Endothelial cell (in vitro differentiated cells): ENCODE data around the gene GALNT13. TPM values are rescaled to one million over a fixed set of nuclear protein-coding genes. Genes with fewer than 3 reads are reported as not detected.

Experiments
- DNase-seq: peaks from one replicate; pipeline ENCODE4 v3.0.0; 2021; ENCODE audit warnings: low spot score
- H3K27ac Mint-ChIP-seq: one replicate; pipeline ENCODE4 v1.8.0; 2021; ENCODE audit warnings: mixed read lengths, inconsistent platforms; ENCODE audit not compliant: unreplicated experiment
- H3K27me3 Mint-ChIP-seq: one replicate; pipeline ENCODE4 v1.8.0; 2021; ENCODE audit warnings: mild to moderate bottlenecking, moderate library complexity, mixed read lengths, inconsistent platforms; ENCODE audit not compliant: unreplicated experiment
- H3K36me3 Mint-ChIP-seq: one replicate; pipeline ENCODE4 v1.8.0; 2021; ENCODE audit warnings: mild to moderate bottlenecking, low read depth, mixed read lengths, inconsistent platforms; ENCODE audit not compliant: unreplicated experiment
- H3K4me1 Mint-ChIP-seq: one replicate; pipeline ENCODE4 v1.8.0; 2021; ENCODE audit warnings: mild to moderate bottlenecking, mixed read lengths, inconsistent platforms; ENCODE audit not compliant: unreplicated experiment
- H3K4me3 Mint-ChIP-seq: one replicate; pipeline ENCODE4 v1.8.0; 2021; ENCODE audit warnings: mild to moderate bottlenecking, mixed read lengths, inconsistent platforms; ENCODE audit not compliant: unreplicated experiment
- H3K9me3 Mint-ChIP-seq: one replicate; pipeline ENCODE4 v1.8.0; 2021; ENCODE audit warnings: mixed read lengths, inconsistent platforms; ENCODE audit not compliant: unreplicated experiment
- CTCF ChIP-seq: fragments of 200-600 bp; sonication (generic); IDR thresholded peaks from one replicate; pipeline ENCODE4 v1.5.0; 2021; ENCODE audit warnings: antibody characterized with exemption; ENCODE audit not compliant: unreplicated experiment
- total RNA-seq: library from RNA; stranded (reverse); fragmentation: NEBNext Ultra II Directional; extraction: Animal tissue kit (Norgen Biotek cat#: 25700); gene quantifications from one replicate; pipeline ENCODE4 v1.2.1, GENCODE V29; 2021; ENCODE audit not compliant: unreplicated experiment

The GALNT13 gene
- total RNA-seq, 1 donor from 2014 or later = 26.3 TPM

GRCh38 chr2:154425994-154426393 is 554.3 kb downstream of the GALNT13 start:
- H3K36me3 Mint-ChIP-seq = no peaks in the 10 kb centered on the region
- peaks cover 31% of the 10 kb centered on the region for H3K4me1 Mint-ChIP-seq
- peaks cover 1% of the 10 kb centered on the region for H3K27me3 Mint-ChIP-seq
- H3K27ac Mint-ChIP-seq = no peak overlapping the region
- DNase-seq = peak; percentile 7
- H3K9me3 Mint-ChIP-seq = no peaks in the 10 kb centered on the region
- TF ChIP-seq CTCF = no peak
- no peak overlapping the region for H3K4me3 Mint-ChIP-seq

GRCh38 chr2:154427453-154427852 is 555.7 kb downstream of the GALNT13 start:
- no peaks in the 10 kb centered on the region for H3K9me3 Mint-ChIP-seq
- no peak for TF ChIP-seq CTCF
- no peak overlapping the region for H3K4me3 Mint-ChIP-seq
- no peak for DNase-seq
- peaks cover 4% of the 10 kb centered on the region for H3K36me3 Mint-ChIP-seq
- H3K27me3 Mint-ChIP-seq = peaks cover 1% of the 10 kb centered on the region
- H3K4me1 Mint-ChIP-seq = peaks cover 31% of the 10 kb centered on the region
- H3K27ac Mint-ChIP-seq = no peak overlapping the region

GRCh38 chr2:154428022-154428421 is 556.3 kb downstream of the GALNT13 start:
- H3K9me3 Mint-ChIP-seq = no peaks in the 10 kb centered on the region
- DNase-seq = no peak
- peaks cover 31% of the 10 kb centered on the region for H3K4me1 Mint-ChIP-seq
- H3K4me3 Mint-ChIP-seq = no peak overlapping the region
- TF ChIP-seq CTCF = no peak
- no peak overlapping the region for H3K27ac Mint-ChIP-seq
- peaks cover 4% of the 10 kb centered on the region for H3K36me3 Mint-ChIP-seq
- H3K27me3 Mint-ChIP-seq = peaks cover 1% of the 10 kb centered on the region

GRCh38 chr2:154433010-154433409 is 561.3 kb downstream of the GALNT13 start:
- no peak for TF ChIP-seq CTCF
- Mint-ChIP-seq H3K4me1 (peaks cover 14% of the 10 kb centered on the region), H3K4me3 (no peak overlapping the region), H3K27ac (no peak overlapping the region), H3K9me3 (no peaks in the 10 kb centered on the region), H3K36me3 (peaks cover 4% of the 10 kb centered on the region), H3K27me3 (no peaks in the 10 kb centered on the region)
- DNase-seq = no peak

GRCh38 chr2:154437104-154437503 is 565.4 kb downstream of the GALNT13 start:
- no peak for TF ChIP-seq CTCF
- Mint-ChIP-seq H3K27ac (no peak overlapping the region), H3K36me3 (no peaks in the 10 kb centered on the region), H3K4me1 (no peaks in the 10 kb centered on the region), H3K9me3 (no peaks in the 10 kb centered on the region), H3K4me3 (no peak overlapping the region), H3K27me3 (no peaks in the 10 kb centered on the region)
- DNase-seq = no peak
